ENCODE measurements around the gene PCYOX1L. TPM values are rescaled to one million over a fixed set of nuclear protein-coding genes. Genes with fewer than 3 reads are reported as not detected.

The PCYOX1L gene
- total and polyA plus RNA-seq, 9 of the 15 experiments (the other 6 are each of a cell fraction or from before 2014, with no cell fraction given): 2.3 to 17.9 (median 6.0) TPM

DNA sequence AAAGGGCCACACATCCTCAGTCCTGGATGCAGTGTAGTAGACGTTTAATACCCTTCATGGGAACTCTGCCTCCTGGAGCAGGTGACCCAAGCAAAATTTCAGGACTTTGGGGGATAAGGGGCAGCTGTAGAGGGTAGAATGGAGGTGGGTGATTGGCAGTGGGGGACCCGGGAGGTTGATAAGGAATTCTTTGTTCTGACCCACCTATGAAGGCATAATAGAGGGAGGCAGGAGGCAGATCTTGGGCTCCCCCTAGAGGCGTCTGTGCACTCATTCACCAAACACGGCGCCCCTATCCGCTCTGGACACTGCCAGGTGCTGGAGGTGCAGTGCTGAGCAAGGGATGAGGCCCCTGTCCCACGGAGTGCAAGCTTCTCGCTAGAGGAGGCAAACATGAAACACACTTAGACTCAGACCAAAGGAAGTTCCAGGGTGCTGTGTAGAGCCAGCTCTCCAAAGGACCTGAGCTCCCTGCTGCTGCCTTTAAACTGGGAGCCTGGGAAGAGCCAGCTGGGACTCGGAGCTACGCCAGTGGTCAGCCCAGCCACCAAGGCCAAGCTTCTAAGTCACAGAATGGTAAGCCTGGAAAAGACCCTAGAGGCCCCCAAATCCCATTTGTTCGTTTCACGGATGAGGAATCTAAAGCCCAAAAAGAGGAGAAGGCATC lies 13.6 kb downstream of the PCYOX1L start:
- no peaks in the 10 kb centered on the region for H3K36me3 ChIP-seq (ENCODE audit: control insufficient read depth, insufficient read depth, low read length)
- no TSS peak for BruUV-seq (replicated peaks)
- no peaks in the 10 kb centered on the region for H4K20me1 ChIP-seq (replicated peaks; ENCODE audit: control insufficient read depth, insufficient read depth, low read length)
- POLR2A ChIA-PET: interaction anchor here (0.7 to 1.1 kb wide), 6 partner anchors 10 to 61 kb away, joined by 3 to 6 read pairs (median 3); no protein-coding TSS in a partner anchor
- FAIRE-seq: peak; percentile 74
- CTCF ChIA-PET (ENCODE audit: low intra/inter-chr PET ratio): interaction anchor here (1.4 to 3.8 kb wide), 3 partner anchors 10 to 54 kb away, joined by 4 to 36 read pairs (median 4); no protein-coding TSS in a partner anchor
- peak; percentile 77 to 82 (median 81) for DNase-seq (ENCODE audit: extremely low read depth in 1 of 4, low spot score in 3 of 4)
- intact Hi-C loops (cut with micrococcal nuclease) (loop anchor here (1.0 to 5.0 kb wide), 4 partner anchors 50 to 229 kb away; partner anchors contain the start of gene ABLIM3), in situ Hi-C loops (cut with MboI) (loop anchor here (5.0 kb wide), 2 partner anchors 49 to 181 kb away; partner anchors contain the start of gene CSNK1A1)
- H3K4me2 ChIP-seq (ENCODE audit: insufficient read depth, low read length): no peak overlapping the region
- H3K9me3 ChIP-seq (replicated peaks; ENCODE audit: control insufficient read depth, insufficient read depth, low read depth, low read length): no peaks in the 10 kb centered on the region
- H3K9me1 ChIP-seq (ENCODE audit: control insufficient read depth, insufficient read depth, low read length): no peaks in the 10 kb centered on the region
- ATAC-seq: peak; percentile 93
- no peak overlapping the region for H2AFZ ChIP-seq (ENCODE audit: low read depth, low read length)
- peaks cover 10 to 13% of the 10 kb centered on the region in 2 experiments; a peak in 4 of 5 replicates for H3K4me1 ChIP-seq (replicated peaks in 1 of 2; ENCODE audit: control insufficient read depth in 2 of 2, insufficient read depth in 2 of 2, low read length in 2 of 2)
- H3K27ac ChIP-seq (ENCODE audit: extremely low read depth, low read depth, low read length): no peak overlapping the region
- H3K4me3 ChIP-seq: no peak overlapping the region
- no peak overlapping the region for H3K9ac ChIP-seq (ENCODE audit: insufficient read depth in 1 of 2, low read depth in 2 of 2, low read length in 2 of 2)
- H3K27me3 ChIP-seq (ENCODE audit: control insufficient read depth in 2 of 2, insufficient read depth in 2 of 2, low read length in 2 of 2): no peaks in the 10 kb centered on the region
- no peaks in the 10 kb centered on the region for H3K79me2 ChIP-seq (ENCODE audit: control insufficient read depth, insufficient read depth, low read length)
- WGBS (ENCODE audit: insufficient coverage, low coverage, missing lambda C conversion rate): 15% methylated on average over 12 of the region's 12 CpGs
- TF ChIP-seq CC2D1A (IDR thresholded peaks at IDR 0.05) (0 out of 2 replicates have a peak, but pooled peaks have one; percentile 21), ZBTB7A (IDR thresholded peaks at IDR 0.05; ENCODE audit: borderline replicate concordance, control insufficient read depth, low read depth, low read length) (no peak), RB1 (IDR thresholded peaks at IDR 0.05; ENCODE audit: low read depth) (peak; percentile 51; the same call in 1 of the 2 replicates), SIN3B (IDR thresholded peaks at IDR 0.05; ENCODE audit: low read depth) (no peak), YY1 (IDR thresholded peaks at IDR 0.05; ENCODE audit: borderline replicate concordance in 1 of 3, control insufficient read depth in 1 of 3, extremely low read depth in 1 of 3, insufficient read depth in 3 of 3, insufficient read length in 1 of 3, insufficient replicate concordance in 2 of 3, low read depth in 1 of 3, low read length in 2 of 3) (peak in 1 of 3 experiments; percentile 11), FOXP4 (CRISPR knock-in tag; IDR thresholded peaks at IDR 0.05; ENCODE audit: borderline replicate concordance) (no peak), FOXJ2 (tag; IDR thresholded peaks at IDR 0.05) (no peak)
- TF ChIP-seq, protein P1, sequence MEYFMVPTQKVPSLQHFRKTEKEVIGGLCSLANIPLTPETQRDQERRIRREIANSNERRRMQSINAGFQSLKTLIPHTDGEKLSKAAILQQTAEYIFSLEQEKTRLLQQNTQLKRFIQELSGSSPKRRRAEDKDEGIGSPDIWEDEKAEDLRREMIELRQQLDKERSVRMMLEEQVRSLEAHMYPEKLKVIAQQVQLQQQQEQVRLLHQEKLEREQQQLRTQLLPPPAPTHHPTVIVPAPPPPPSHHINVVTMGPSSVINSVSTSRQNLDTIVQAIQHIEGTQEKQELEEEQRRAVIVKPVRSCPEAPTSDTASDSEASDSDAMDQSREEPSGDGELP (CRISPR knock-in tag; IDR thresholded peaks at IDR 0.05; ENCODE audit: borderline replicate concordance): 0 out of 2 replicates have a peak, but pooled peaks have one; percentile 15

All from K562 (cell line).